CD14-positive monocyte (primary cell): ENCODE measurements around the gene TNIK. TPM values are rescaled to one million over a fixed set of nuclear protein-coding genes. Genes with fewer than 3 reads are reported as not detected.

ENCODE experiments used
- DNase-seq, 3 donors: peaks; one replicate each; pipeline ENCODE4 v3.0.0-alpha.2; 2011 to 2022
- H2AFZ ChIP-seq: 2 replicates; pipeline ENCODE4 v1.6.0; 2012; ENCODE audit warnings: mild to moderate bottlenecking, low read depth, low read length, inconsistent platforms; ENCODE audit not compliant: insufficient read depth, poor library complexity, severe bottlenecking
- H3K27ac ChIP-seq, 2 donors: 1 replicate in 1 of 2; 2 replicates in 1 of 2; pipeline ENCODE4 v1.5.1; 2012 to 2013; ENCODE audit warnings: low read length in 2 of 2, control low read depth in 1 of 2, inconsistent platforms in 1 of 2, low read depth in 1 of 2, mild to moderate bottlenecking in 1 of 2
- H3K27me3 ChIP-seq, 2 donors: one replicate each; pipeline versions ENCODE4 v1.6.0 to v1.6.1; 2011 to 2013; ENCODE audit warnings: low read length in 2 of 2; ENCODE audit not compliant: control insufficient read depth in 2 of 2, insufficient read depth in 2 of 2
- H3K36me3 ChIP-seq, 2 donors: replicated peaks in 1 of 2; 1 replicate in 1 of 2; 2 replicates in 1 of 2; pipeline versions ENCODE4 v1.5.1 to v1.6.1; 2012 to 2013; ENCODE audit warnings: low read length in 2 of 2, control low read depth in 1 of 2, inconsistent platforms in 1 of 2, mild to moderate bottlenecking in 1 of 2; ENCODE audit not compliant: insufficient read depth in 2 of 2, control insufficient read depth in 1 of 2
- H3K4me1 ChIP-seq, 2 donors: 1 replicate in 1 of 2; 2 replicates in 1 of 2; pipeline versions ENCODE4 v1.5.1 to v1.6.1; 2012 to 2013; ENCODE audit warnings: low read length in 2 of 2, control low read depth in 1 of 2, inconsistent platforms in 1 of 2, mild to moderate bottlenecking in 1 of 2, moderate library complexity in 1 of 2; ENCODE audit not compliant: insufficient read depth in 2 of 2, control insufficient read depth in 1 of 2
- H3K4me2 ChIP-seq: replicated peaks from 2 replicates; pipeline ENCODE3; 2012; ENCODE audit warnings: low read length, moderate library complexity, mild to moderate bottlenecking; ENCODE audit not compliant: poor library complexity, severe bottlenecking; ENCODE audit errors: extremely low read depth
- H3K4me3 ChIP-seq, 3 experiments: fragments of 200-600 bp in 1 of 3; sonication (generic) in 1 of 3; replicated peaks in 1 of 3; 1 replicate in 2 of 3; 2 replicates in 1 of 3; pipeline ENCODE4 v1.5.1; 2011 to 2013; ENCODE audit warnings: low read length in 3 of 3, mild to moderate bottlenecking in 3 of 3, control low read depth in 2 of 3, low read depth in 2 of 3, inconsistent platforms in 1 of 3, moderate library complexity in 1 of 3
- H3K79me2 ChIP-seq: 2 replicates; pipeline ENCODE4 v1.6.0; 2012; ENCODE audit warnings: mild to moderate bottlenecking, control low read depth, inconsistent platforms, low read length, moderate library complexity; ENCODE audit not compliant: insufficient read depth
- H3K9ac ChIP-seq: 2 replicates; pipeline ENCODE4 v1.6.0; 2017; ENCODE audit warnings: low read length, mild to moderate bottlenecking; ENCODE audit not compliant: insufficient read depth, poor library complexity, severe bottlenecking
- H3K9me3 ChIP-seq, 2 donors: replicated peaks in 1 of 2; 1 replicate in 1 of 2; 2 replicates in 1 of 2; pipeline versions ENCODE4 v1.5.1 to v1.6.1; 2012 to 2013; ENCODE audit warnings: low read length in 2 of 2, control low read depth in 1 of 2; ENCODE audit not compliant: control insufficient read depth in 1 of 2, insufficient read depth in 1 of 2
- H4K20me1 ChIP-seq: 2 replicates; pipeline ENCODE4 v1.6.0; 2012; ENCODE audit warnings: mild to moderate bottlenecking, low read length, control low read depth, moderate library complexity; ENCODE audit not compliant: insufficient read depth
- H3K27ac Mint-ChIP-seq, 7 donors: one replicate each; pipeline ENCODE4 v1.8.0; 2020; ENCODE audit warnings: mild to moderate bottlenecking in 7 of 7, mixed read lengths in 7 of 7, moderate library complexity in 6 of 7, inconsistent platforms in 2 of 7
- H3K27me3 Mint-ChIP-seq, 3 donors: one replicate each; pipeline ENCODE4 v1.8.0; 2021 to 2022; ENCODE audit warnings: low read depth in 3 of 3, mild to moderate bottlenecking in 3 of 3, mixed read lengths in 3 of 3, moderate library complexity in 3 of 3, inconsistent platforms in 1 of 3
- H3K36me3 Mint-ChIP-seq, 2 donors: one replicate each; pipeline ENCODE4 v1.8.0; 2020; ENCODE audit warnings: mixed read lengths in 2 of 2, inconsistent platforms in 1 of 2, mild to moderate bottlenecking in 1 of 2
- H3K4me1 Mint-ChIP-seq: one replicate; pipeline ENCODE4 v1.8.0; 2020; ENCODE audit warnings: mild to moderate bottlenecking, mixed read lengths
- H3K4me3 Mint-ChIP-seq, 2 donors: one replicate each; pipeline ENCODE4 v1.8.0; 2020; ENCODE audit warnings: mild to moderate bottlenecking in 2 of 2, mixed read lengths in 2 of 2, moderate library complexity in 1 of 2
- H3K9me3 Mint-ChIP-seq, 7 donors: one replicate each; pipeline ENCODE4 v1.8.0; 2020 to 2022; ENCODE audit warnings: mixed read lengths in 7 of 7, mild to moderate bottlenecking in 6 of 7, moderate library complexity in 6 of 7, inconsistent platforms in 2 of 7
- WGBS: methylation state at CpG from one replicate; pipeline ENCODE4 v1.1.5; 2013; ENCODE audit warnings: missing lambda C conversion rate; ENCODE audit not compliant: insufficient coverage; 5-methylcytosine and 5-hydroxymethylcytosine counted together
- intact Hi-C, 2 donors: fragments of 100-400 bp; cut with micrococcal nuclease; formaldehyde crosslinking; loops; one replicate each; pipeline versions ENCODE4 v1.15.0 to v1.15.1; 2023
- polyA plus RNA-seq, 3 donors: library from polyadenylated mRNA; depleted of rRNA in 1 of 3; unstranded in 2 of 3; stranded (reverse) in 1 of 3; fragments of 300-500 nt in 2 of 3; fragments of >200 nt in 1 of 3; fragmentation: Illumina TruSeq in 2 of 3; gene quantifications; 1 replicate in 2 of 3; 2 replicates in 1 of 3; pipeline ENCODE4 v1.2.3, GENCODE V29; 2012 to 2021
- TF ChIP-seq, protein P1 (sequence below): fragments of 200-600 bp; IDR thresholded peaks from one replicate; pipeline ENCODE4 v1.8.0; 2022; ENCODE audit warnings: antibody characterized with exemption, mild to moderate bottlenecking

TNIK gene
- polyA plus RNA-seq, 3 donors: 0.36 to 1.8 (median 0.75) TPM

DNA sequence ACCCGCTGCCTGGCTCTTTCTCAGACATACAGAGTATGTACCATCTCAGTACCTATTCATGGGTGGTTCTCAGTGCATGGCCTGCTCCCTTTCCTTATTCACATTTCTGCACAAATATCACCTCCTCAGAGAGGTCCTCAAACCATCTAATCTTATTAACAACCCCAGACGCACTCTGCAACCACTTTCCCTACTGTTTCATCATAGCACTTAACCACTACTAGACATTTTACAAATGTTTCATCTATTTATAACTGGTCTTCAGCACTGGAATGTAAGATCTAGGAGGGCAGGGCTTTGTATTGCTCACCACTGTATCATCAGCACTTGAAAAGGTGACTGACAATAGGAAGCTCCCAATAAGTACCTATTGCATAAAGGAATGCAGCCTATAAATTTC lies 45.1 kb downstream of the TNIK start:
- Histone ChIP-seq H2AFZ (no peak overlapping the region), H4K20me1 (no peaks in the 10 kb centered on the region), H3K9ac (no peak overlapping the region), H3K9me3 (no peaks in the 10 kb centered on the region), H3K4me3 (no peak overlapping the region), H3K36me3 (no peaks in the 10 kb centered on the region), H3K4me1 (no peaks in the 10 kb centered on the region), H3K4me2 (no peak overlapping the region), H3K27me3 (no peaks in the 10 kb centered on the region), H3K27ac (no peak overlapping the region), H3K79me2 (no peaks in the 10 kb centered on the region)
- H3K27ac Mint-ChIP-seq: no peak overlapping the region
- WGBS: 100% methylated on average over 1 of the region's 2 CpGs
- H3K4me3 Mint-ChIP-seq: no peak overlapping the region
- no peak for DNase-seq
- no peaks in the 10 kb centered on the region for H3K36me3 Mint-ChIP-seq
- H3K4me1 Mint-ChIP-seq: no peaks in the 10 kb centered on the region
- intact Hi-C loops: no loop called here
- no peaks in the 10 kb centered on the region for H3K27me3 Mint-ChIP-seq
- TF ChIP-seq, protein P1, sequence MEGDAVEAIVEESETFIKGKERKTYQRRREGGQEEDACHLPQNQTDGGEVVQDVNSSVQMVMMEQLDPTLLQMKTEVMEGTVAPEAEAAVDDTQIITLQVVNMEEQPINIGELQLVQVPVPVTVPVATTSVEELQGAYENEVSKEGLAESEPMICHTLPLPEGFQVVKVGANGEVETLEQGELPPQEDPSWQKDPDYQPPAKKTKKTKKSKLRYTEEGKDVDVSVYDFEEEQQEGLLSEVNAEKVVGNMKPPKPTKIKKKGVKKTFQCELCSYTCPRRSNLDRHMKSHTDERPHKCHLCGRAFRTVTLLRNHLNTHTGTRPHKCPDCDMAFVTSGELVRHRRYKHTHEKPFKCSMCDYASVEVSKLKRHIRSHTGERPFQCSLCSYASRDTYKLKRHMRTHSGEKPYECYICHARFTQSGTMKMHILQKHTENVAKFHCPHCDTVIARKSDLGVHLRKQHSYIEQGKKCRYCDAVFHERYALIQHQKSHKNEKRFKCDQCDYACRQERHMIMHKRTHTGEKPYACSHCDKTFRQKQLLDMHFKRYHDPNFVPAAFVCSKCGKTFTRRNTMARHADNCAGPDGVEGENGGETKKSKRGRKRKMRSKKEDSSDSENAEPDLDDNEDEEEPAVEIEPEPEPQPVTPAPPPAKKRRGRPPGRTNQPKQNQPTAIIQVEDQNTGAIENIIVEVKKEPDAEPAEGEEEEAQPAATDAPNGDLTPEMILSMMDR: no peak
- no peaks in the 10 kb centered on the region for H3K9me3 Mint-ChIP-seq

DNA sequence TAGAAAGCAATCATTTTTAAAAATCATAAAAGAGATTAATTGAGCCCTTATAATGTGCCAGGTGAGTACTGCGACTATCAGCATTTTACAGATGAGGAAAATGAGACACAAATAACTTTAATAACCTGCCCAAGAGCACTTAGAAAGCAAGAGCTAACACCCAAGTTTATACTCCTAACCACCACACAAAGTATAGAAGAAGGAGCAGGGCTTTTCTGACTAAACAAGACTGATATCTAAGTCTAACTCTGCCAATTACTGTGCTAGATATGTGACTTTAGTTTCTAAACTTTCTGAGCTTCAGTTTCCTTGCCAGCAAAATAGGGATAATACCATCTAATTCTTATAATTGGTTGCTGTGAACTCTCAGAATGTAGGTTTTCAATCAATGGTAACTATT lies 47.7 kb downstream of the TNIK start:
- Histone ChIP-seq H3K4me3 (no peak overlapping the region), H3K36me3 (no peaks in the 10 kb centered on the region), H2AFZ (no peak overlapping the region), H4K20me1 (no peaks in the 10 kb centered on the region), H3K9me3 (no peaks in the 10 kb centered on the region), H3K4me2 (no peak overlapping the region), H3K79me2 (no peaks in the 10 kb centered on the region), H3K4me1 (no peaks in the 10 kb centered on the region), H3K27me3 (no peaks in the 10 kb centered on the region), H3K27ac (no peak overlapping the region), H3K9ac (no peak overlapping the region)
- intact Hi-C loops: no loop called here
- no peak overlapping the region for H3K4me3 Mint-ChIP-seq
- no peak for DNase-seq
- peaks cover 0 to 2% (median 0%) of the 10 kb centered on the region in 3 donors for H3K27me3 Mint-ChIP-seq
- H3K4me1 Mint-ChIP-seq: no peaks in the 10 kb centered on the region
- WGBS: no CpG with 5 or more reads among the region's 1 CpG
- no peaks in the 10 kb centered on the region for H3K9me3 Mint-ChIP-seq
- TF ChIP-seq, protein P1: no peak
- no peaks in the 10 kb centered on the region for H3K36me3 Mint-ChIP-seq
- H3K27ac Mint-ChIP-seq: no peak overlapping the region
